GM21619 (cell line): ENCODE data around the gene LRRC3C.
"Not testable (repeated sequence)": the region's sequence is repeated elsewhere in the genome, so short reads cannot be mapped to it uniquely, and the experiment has no call there.

Experiments
- ATAC-seq: cut with Tn5 transposase; IDR thresholded peaks from one replicate; pipeline ENCODE4 v1.9.1; 2021; ENCODE audit not compliant: unreplicated experiment

The LRRC3C gene

GRCh38 chr17:39946551-39947330 lies 19.2 kb downstream of the LRRC3C start:
- ATAC-seq = no peak

GRCh38 chr17:39948489-39948828 lies 20.9 kb downstream of the LRRC3C start:
- not testable (repeated sequence) for ATAC-seq

GRCh38 chr17:39949028-39949427 lies 21.5 kb downstream of the LRRC3C start:
- no peak for ATAC-seq

GRCh38 chr17:39950871-39951348 lies 23.4 kb downstream of the LRRC3C start:
- ATAC-seq = no peak

GRCh38 chr17:39951924-39952679 lies 24.6 kb downstream of the LRRC3C start:
- no peak for ATAC-seq

GRCh38 chr17:39952680-39953470 lies 25.3 kb downstream of the LRRC3C start:
- ATAC-seq = peak; percentile 70

GRCh38 chr17:39953471-39953888 lies 25.9 kb downstream of the LRRC3C start:
- ATAC-seq = no peak

- no peak for ATAC-seq
These were observed 27.3 kb downstream of the LRRC3C start for GRCh38 chr17:39954876-39955275.

- no peak for ATAC-seq
These were observed 28.2 kb downstream of the LRRC3C start for GRCh38 chr17:39955726-39956225.

- no peak for ATAC-seq
These were observed 33.1 kb downstream of the LRRC3C start for GRCh38 chr17:39960524-39961041.

- ATAC-seq = no peak
These were observed 35.2 kb downstream of the LRRC3C start, which contains the start of gene GSDMA for GRCh38 chr17:39962642-39963220. TSS of gene GSDMA (plus strand) at chr17:39963004. CDS start at chr17:39965688, 2,684 bp downstream.

GRCh38 chr17:39963829-39964228 lies 36.3 kb downstream of the LRRC3C start:
- ATAC-seq = no peak

GRCh38 chr17:39965017-39965699 lies 37.6 kb downstream of the LRRC3C start:
- ATAC-seq = no peak

GRCh38 chr17:39966771-39967170 lies 39.2 kb downstream of the LRRC3C start:
- no peak for ATAC-seq

GRCh38 chr17:39968761-39969160 lies 41.2 kb downstream of the LRRC3C start:
- ATAC-seq = no peak

- no peak for ATAC-seq
These were observed 41.8 kb downstream of the LRRC3C start for GRCh38 chr17:39969375-39969774.

- ATAC-seq = no peak
These were observed 42.7 kb downstream of the LRRC3C start for GRCh38 chr17:39970157-39970692.

- no peak for ATAC-seq
These were observed 43.6 kb downstream of the LRRC3C start for GRCh38 chr17:39971076-39971603.

- no peak for ATAC-seq
These were observed 44.7 kb downstream of the LRRC3C start for GRCh38 chr17:39972271-39972670.
